Gastroesophageal sphincter (tissue), 3 donors: ENCODE measurements around the gene OBSCN.

Experiments
- CTCF ChIP-seq, 4 experiments: fragments of 200-600 bp in 2 of 4; fragments of 450-650 bp in 2 of 4; sonication (generic) in 1 of 4; IDR thresholded peaks; one replicate each; pipeline ENCODE4 v1.5.1; 2017 to 2019; ENCODE audit warnings: antibody characterized with exemption in 4 of 4, mild to moderate bottlenecking in 2 of 4, moderate library complexity in 2 of 4
- POLR2AphosphoS5 ChIP-seq: sonication (generic); formaldehyde crosslinking; IDR thresholded peaks from one replicate; pipeline ENCODE4 v1.6.1; 2017; ENCODE audit warnings: antibody characterized with exemption

DNA sequence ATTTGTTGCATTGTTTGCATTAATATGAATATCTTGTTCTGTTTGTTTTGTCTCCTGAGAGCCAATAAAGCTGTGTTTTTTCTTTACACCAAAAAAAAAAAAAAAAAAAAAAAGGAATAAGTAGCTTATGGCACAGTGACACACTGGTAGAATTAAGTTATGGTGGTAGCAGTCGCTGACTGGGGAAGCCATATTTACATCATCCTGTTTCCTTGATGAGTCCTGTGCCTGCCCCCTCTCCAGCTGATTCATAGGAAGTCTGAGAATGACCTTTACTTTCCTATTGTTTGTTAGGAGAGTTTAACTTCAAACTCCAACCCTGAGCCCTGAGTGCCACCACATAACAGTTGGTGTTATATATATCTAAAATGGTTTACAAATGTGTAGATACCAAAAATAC, 62.2 kb downstream of the OBSCN start:
- no peak for TF ChIP-seq CTCF (IDR thresholded peaks at IDR 0.05)
- TF ChIP-seq POLR2AphosphoS5, result no peak
